ENCODE measurements around the gene GAL3ST1. TPM values are rescaled to one million over a fixed set of nuclear protein-coding genes. Genes with fewer than 3 reads are reported as not detected.

GAL3ST1 gene
- polyA plus RNA-seq, 3 donors, result not detected

DNA sequence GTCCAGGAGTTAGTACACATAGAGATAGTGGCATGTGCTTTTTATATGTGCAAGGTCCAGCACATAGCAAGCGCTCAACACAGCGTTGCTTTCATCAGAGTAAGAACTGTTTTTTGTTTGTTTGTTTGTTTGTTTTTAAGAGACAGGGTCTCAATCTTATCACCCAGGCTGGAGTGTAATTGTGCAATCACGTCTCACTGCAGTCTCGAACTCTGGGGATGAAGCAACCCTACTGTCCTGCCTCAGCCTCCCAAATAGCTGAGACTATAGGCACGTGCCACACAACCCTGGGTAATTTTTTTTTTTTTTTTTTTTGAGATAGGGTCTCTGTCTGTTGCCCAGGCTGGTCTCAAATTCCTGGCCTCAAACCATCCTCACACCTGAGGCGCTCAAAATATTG is 43.4 kb upstream of the GAL3ST1 start:
- TF ChIP-seq, protein P1, sequence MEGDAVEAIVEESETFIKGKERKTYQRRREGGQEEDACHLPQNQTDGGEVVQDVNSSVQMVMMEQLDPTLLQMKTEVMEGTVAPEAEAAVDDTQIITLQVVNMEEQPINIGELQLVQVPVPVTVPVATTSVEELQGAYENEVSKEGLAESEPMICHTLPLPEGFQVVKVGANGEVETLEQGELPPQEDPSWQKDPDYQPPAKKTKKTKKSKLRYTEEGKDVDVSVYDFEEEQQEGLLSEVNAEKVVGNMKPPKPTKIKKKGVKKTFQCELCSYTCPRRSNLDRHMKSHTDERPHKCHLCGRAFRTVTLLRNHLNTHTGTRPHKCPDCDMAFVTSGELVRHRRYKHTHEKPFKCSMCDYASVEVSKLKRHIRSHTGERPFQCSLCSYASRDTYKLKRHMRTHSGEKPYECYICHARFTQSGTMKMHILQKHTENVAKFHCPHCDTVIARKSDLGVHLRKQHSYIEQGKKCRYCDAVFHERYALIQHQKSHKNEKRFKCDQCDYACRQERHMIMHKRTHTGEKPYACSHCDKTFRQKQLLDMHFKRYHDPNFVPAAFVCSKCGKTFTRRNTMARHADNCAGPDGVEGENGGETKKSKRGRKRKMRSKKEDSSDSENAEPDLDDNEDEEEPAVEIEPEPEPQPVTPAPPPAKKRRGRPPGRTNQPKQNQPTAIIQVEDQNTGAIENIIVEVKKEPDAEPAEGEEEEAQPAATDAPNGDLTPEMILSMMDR (IDR thresholded peaks at IDR 0.05), result no peak
- H3K27ac Mint-ChIP-seq, result no peak overlapping the region
- no peaks in the 10 kb centered on the region for H3K79me2 ChIP-seq (ENCODE audit: insufficient read depth, low read length)
- DNase-seq, result no peak
- intact Hi-C loops (cut with micrococcal nuclease), result no loop called here
- H3K36me3 ChIP-seq (replicated peaks in 1 of 2; ENCODE audit: control insufficient read depth in 1 of 2, insufficient read depth in 2 of 2, low read length in 2 of 2), result no peaks in the 10 kb centered on the region
- no peaks in the 10 kb centered on the region for H4K20me1 ChIP-seq (ENCODE audit: insufficient read depth, low read length)
- H3K4me3 Mint-ChIP-seq, result no peak overlapping the region
- 100% methylated on average over 1 of the region's 6 CpGs for WGBS (ENCODE audit: insufficient coverage)
- peaks cover 0 to 2% (median 0%) of the 10 kb centered on the region in 7 donors for H3K9me3 Mint-ChIP-seq
- peaks cover 12 to 26% of the 10 kb centered on the region in 2 donors for H3K36me3 Mint-ChIP-seq
- no peak overlapping the region for H3K9ac ChIP-seq (ENCODE audit: insufficient read depth, low read length, poor library complexity, severe bottlenecking)
- no peak overlapping the region for H3K4me2 ChIP-seq (replicated peaks; ENCODE audit: extremely low read depth, low read length, poor library complexity, severe bottlenecking)
- peaks cover 13% of the 10 kb centered on the region for H3K4me1 Mint-ChIP-seq
- no peak overlapping the region for H3K4me3 ChIP-seq (replicated peaks in 1 of 3; ENCODE audit: low read depth in 2 of 3, low read length in 3 of 3)
- H3K27ac ChIP-seq (ENCODE audit: low read depth in 1 of 2, low read length in 2 of 2), result no peak overlapping the region
- no peak overlapping the region for H2AFZ ChIP-seq (ENCODE audit: insufficient read depth, low read depth, low read length, poor library complexity, severe bottlenecking)
- H3K27me3 Mint-ChIP-seq (ENCODE audit: low read depth in 3 of 3), result peaks cover 1 to 6% (median 2%) of the 10 kb centered on the region in 3 donors
- peaks cover 11 to 21% of the 10 kb centered on the region in 2 donors for H3K4me1 ChIP-seq (ENCODE audit: control insufficient read depth in 1 of 2, insufficient read depth in 2 of 2, low read length in 2 of 2)
- no peaks in the 10 kb centered on the region for H3K9me3 ChIP-seq (replicated peaks in 1 of 2; ENCODE audit: control insufficient read depth in 1 of 2, insufficient read depth in 1 of 2, low read length in 2 of 2)
- H3K27me3 ChIP-seq (ENCODE audit: control insufficient read depth in 2 of 2, insufficient read depth in 2 of 2, low read length in 2 of 2), result no peaks in the 10 kb centered on the region

DNA sequence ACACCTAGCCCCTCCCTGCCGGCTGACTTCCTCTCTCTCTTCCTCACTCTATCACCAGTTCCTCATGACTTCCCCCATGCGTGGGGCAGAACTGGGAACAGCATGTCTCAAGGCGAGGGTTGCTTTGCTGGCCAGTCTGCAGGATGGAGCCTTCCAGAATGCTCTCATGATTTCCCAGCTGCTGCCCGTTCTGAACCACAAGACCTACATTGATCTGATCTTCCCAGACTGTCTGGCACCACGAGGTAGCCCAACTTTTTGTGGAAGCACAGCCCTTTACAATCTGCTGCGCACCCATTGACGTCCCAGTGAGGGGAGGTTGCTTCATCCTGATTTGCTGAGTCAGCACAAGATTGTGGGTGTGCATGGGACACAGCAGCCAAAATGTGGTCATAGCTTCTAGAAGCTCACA is 41.1 kb upstream of the GAL3ST1 start:
- 23% methylated on average over 4 of the region's 7 CpGs for WGBS (ENCODE audit: insufficient coverage)
- Histone ChIP-seq H3K27me3 (ENCODE audit: control insufficient read depth in 2 of 2, insufficient read depth in 2 of 2, low read length in 2 of 2) (no peaks in the 10 kb centered on the region), H4K20me1 (ENCODE audit: insufficient read depth, low read length) (no peaks in the 10 kb centered on the region), H3K4me1 (ENCODE audit: control insufficient read depth in 1 of 2, insufficient read depth in 2 of 2, low read length in 2 of 2) (peaks cover 19 to 31% of the 10 kb centered on the region in 2 donors), H3K9ac (ENCODE audit: insufficient read depth, low read length, poor library complexity, severe bottlenecking) (no peak overlapping the region), H3K27ac (ENCODE audit: low read depth in 1 of 2, low read length in 2 of 2) (peak overlapping the region; percentile 34 to 79), H3K36me3 (replicated peaks in 1 of 2; ENCODE audit: control insufficient read depth in 1 of 2, insufficient read depth in 2 of 2, low read length in 2 of 2) (no peaks in the 10 kb centered on the region), H3K9me3 (replicated peaks in 1 of 2; ENCODE audit: control insufficient read depth in 1 of 2, insufficient read depth in 1 of 2, low read length in 2 of 2) (no peaks in the 10 kb centered on the region), H3K4me3 (replicated peaks in 1 of 3; ENCODE audit: low read depth in 2 of 3, low read length in 3 of 3) (peak overlapping the region in 1 of 3 experiments; percentile 7), H2AFZ (ENCODE audit: insufficient read depth, low read depth, low read length, poor library complexity, severe bottlenecking) (no peak overlapping the region), H3K79me2 (ENCODE audit: insufficient read depth, low read length) (no peaks in the 10 kb centered on the region), H3K4me2 (replicated peaks; ENCODE audit: extremely low read depth, low read length, poor library complexity, severe bottlenecking) (peak overlapping the region; percentile 34)
- Mint-ChIP-seq H3K9me3 (no peaks in the 10 kb centered on the region), H3K36me3 (peaks cover 20 to 23% of the 10 kb centered on the region in 2 donors), H3K27ac (peak overlapping the region; percentile 73 to 93 (median 88)), H3K4me3 (peak overlapping the region in 1 of 2 donors; percentile 69), H3K4me1 (peaks cover 22% of the 10 kb centered on the region), H3K27me3 (ENCODE audit: low read depth in 3 of 3) (peaks cover 1 to 6% (median 2%) of the 10 kb centered on the region in 3 donors)
- TF ChIP-seq, protein P1 (IDR thresholded peaks at IDR 0.05), result no peak
- intact Hi-C loops (cut with micrococcal nuclease), result no loop called here
- DNase-seq, result peak; percentile 69 to 83 (median 69)

Measured in CD14-positive monocyte (primary cell).